Nephron (organoid): ENCODE measurements around the gene EEF1G.
"Not testable (repeated sequence)": the region's sequence is repeated elsewhere in the genome, so short reads cannot be mapped to it uniquely, and the experiment has no call there.

Source experiments
- H3K27ac Mint-ChIP-seq, 3 experiments: 2 replicates each; pipeline ENCODE4 v1.8.0; 2020; ENCODE audit warnings: mixed read lengths in 3 of 3, mild to moderate bottlenecking in 2 of 3, moderate library complexity in 1 of 3
- H3K27me3 Mint-ChIP-seq: 2 replicates; pipeline ENCODE4 v1.8.0; 2021; ENCODE audit warnings: low read depth, mild to moderate bottlenecking, moderate library complexity, mixed read lengths
- H3K36me3 Mint-ChIP-seq: 2 replicates; pipeline ENCODE4 v1.8.0; 2020; ENCODE audit warnings: low read depth, mixed read lengths
- H3K4me1 Mint-ChIP-seq: 2 replicates; pipeline ENCODE4 v1.8.0; 2020; ENCODE audit warnings: mixed read lengths
- H3K4me3 Mint-ChIP-seq, 3 experiments: 2 replicates each; pipeline ENCODE4 v1.8.0; 2020; ENCODE audit warnings: mild to moderate bottlenecking in 3 of 3, mixed read lengths in 3 of 3, moderate library complexity in 2 of 3
- H3K9me3 Mint-ChIP-seq: 2 replicates; pipeline ENCODE4 v1.8.0; 2020; ENCODE audit warnings: mixed read lengths
- TF ChIP-seq, protein P1 (sequence below), 3 experiments: fragments of 200-600 bp; sonication (generic); IDR thresholded peaks; one replicate each; pipeline ENCODE4 v1.5.0; 2021; ENCODE audit warnings: antibody characterized with exemption in 3 of 3; ENCODE audit not compliant: unreplicated experiment in 3 of 3

The EEF1G gene, protein sequence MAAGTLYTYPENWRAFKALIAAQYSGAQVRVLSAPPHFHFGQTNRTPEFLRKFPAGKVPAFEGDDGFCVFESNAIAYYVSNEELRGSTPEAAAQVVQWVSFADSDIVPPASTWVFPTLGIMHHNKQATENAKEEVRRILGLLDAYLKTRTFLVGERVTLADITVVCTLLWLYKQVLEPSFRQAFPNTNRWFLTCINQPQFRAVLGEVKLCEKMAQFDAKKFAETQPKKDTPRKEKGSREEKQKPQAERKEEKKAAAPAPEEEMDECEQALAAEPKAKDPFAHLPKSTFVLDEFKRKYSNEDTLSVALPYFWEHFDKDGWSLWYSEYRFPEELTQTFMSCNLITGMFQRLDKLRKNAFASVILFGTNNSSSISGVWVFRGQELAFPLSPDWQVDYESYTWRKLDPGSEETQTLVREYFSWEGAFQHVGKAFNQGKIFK

GRCh38 chr11:62573592-62574362 is at the start of gene EEF1G:
TSS of gene EEF1G (minus strand) at chr11:62573891. CDS start at chr11:62573842, 49 bp downstream.
- Mint-ChIP-seq H3K27me3 (no peaks in the 10 kb centered on the region), H3K36me3 (peaks cover 59% of the 10 kb centered on the region), H3K27ac (peak within 1 kb of the TSS; percentile 97 to 99 (median 97)), H3K4me3 (peak within 1 kb of the TSS; percentile 97 to 100 (median 97)), H3K9me3 (no peaks in the 10 kb centered on the region), H3K4me1 (peaks cover 56% of the 10 kb centered on the region)
- TF ChIP-seq, protein P1, sequence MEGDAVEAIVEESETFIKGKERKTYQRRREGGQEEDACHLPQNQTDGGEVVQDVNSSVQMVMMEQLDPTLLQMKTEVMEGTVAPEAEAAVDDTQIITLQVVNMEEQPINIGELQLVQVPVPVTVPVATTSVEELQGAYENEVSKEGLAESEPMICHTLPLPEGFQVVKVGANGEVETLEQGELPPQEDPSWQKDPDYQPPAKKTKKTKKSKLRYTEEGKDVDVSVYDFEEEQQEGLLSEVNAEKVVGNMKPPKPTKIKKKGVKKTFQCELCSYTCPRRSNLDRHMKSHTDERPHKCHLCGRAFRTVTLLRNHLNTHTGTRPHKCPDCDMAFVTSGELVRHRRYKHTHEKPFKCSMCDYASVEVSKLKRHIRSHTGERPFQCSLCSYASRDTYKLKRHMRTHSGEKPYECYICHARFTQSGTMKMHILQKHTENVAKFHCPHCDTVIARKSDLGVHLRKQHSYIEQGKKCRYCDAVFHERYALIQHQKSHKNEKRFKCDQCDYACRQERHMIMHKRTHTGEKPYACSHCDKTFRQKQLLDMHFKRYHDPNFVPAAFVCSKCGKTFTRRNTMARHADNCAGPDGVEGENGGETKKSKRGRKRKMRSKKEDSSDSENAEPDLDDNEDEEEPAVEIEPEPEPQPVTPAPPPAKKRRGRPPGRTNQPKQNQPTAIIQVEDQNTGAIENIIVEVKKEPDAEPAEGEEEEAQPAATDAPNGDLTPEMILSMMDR (IDR thresholded peaks at IDR 0.05; ENCODE audit: unreplicated experiment in 3 of 3) = no peak

DNA sequence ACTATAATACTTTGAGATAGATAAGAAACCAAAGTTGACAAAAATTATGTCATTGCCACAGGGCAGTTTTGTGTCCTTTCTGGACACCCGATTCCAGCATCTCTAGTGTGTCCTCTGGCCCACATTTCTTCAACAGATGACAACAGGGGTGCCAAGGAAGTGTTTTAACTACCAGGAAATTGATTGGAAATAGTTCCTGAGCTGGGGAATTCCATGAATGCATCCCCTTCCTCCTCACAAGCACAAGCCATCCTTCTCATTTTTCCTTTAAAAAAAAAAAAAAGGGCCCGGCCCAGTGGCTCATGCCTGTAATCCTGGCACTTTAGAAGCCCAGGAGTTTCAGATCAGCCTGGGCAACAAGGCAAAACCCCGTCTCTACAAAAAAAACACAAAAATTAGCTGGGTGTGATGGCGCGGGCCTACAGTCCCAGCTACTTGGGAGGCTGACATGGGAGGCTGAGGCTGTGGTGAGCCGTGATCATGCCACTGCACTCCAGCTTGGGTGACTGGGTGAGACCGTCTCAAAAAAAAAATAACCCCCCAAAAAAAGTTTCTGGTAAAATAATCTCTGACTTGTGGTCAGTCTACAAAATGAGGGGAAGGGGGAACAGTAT is 48.9 kb upstream of the EEF1G start:
- Mint-ChIP-seq H3K36me3 (peaks cover 31% of the 10 kb centered on the region), H3K27me3 (no peaks in the 10 kb centered on the region), H3K4me1 (peaks cover 21% of the 10 kb centered on the region), H3K4me3 (peak overlapping the region; percentile 79 to 91 (median 80)), H3K9me3 (no peaks in the 10 kb centered on the region), H3K27ac (peak overlapping the region; percentile 94 to 96 (median 95))
- TF ChIP-seq, protein P1 (IDR thresholded peaks at IDR 0.05; ENCODE audit: unreplicated experiment in 3 of 3) = no peak

DNA sequence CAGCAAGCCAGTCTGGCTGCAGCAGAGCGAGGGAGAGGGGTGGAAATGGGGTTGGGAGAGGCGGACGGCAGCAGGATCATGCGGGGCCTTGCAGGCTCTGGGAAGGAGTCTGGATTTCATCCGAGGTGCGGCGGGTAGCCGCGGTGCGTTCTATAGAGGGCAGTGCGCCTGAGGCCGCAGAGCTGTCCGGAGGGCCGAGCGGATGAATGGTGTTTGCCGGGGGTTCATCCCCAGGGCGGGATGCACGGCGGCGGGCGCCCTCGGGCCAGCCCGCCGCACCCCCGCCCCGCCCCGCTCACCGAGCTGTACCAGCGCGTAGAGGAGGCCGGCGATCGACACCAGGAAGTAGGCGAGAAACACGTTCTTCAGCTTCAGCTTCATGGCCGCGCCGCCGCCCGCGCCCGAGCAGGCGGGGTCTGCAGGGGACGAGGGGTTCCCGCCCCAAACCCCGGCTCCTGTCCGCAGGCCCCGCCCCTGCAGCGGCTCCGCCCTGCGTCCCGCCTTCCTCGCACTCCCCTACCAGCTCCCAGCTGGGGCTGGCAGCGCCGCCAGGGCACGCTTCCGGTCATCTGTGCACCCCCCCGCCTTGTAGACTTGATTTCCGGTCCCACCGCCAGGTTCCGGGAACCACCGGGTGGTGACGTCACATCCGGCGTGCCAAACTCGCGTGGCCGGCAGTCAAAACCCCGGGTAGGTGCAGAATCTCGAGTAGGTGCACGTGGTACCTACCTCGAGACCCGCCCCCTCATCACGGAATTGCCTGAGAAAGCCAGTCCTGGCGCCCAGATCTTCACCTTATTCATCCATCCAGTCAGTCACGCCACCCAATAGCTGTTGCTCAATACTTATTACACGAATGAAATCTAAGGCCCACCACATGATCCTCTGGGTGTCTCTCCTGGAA is 48.1 kb upstream of the EEF1G start, which contains the start of gene B3GAT3:
Gene B3GAT3 (minus strand): TSS at position 420 of the 904 bp plus-strand sequence. CDS start 39 bp downstream, at position 381.
- peak within 1 kb of the TSS; percentile 94 to 96 (median 96) for H3K27ac Mint-ChIP-seq
- H3K36me3 Mint-ChIP-seq = peaks cover 25% of the 10 kb centered on the region
- peak within 1 kb of the TSS; percentile 91 to 98 (median 96) for H3K4me3 Mint-ChIP-seq
- H3K27me3 Mint-ChIP-seq = no peaks in the 10 kb centered on the region
- TF ChIP-seq, protein P1 (IDR thresholded peaks at IDR 0.05; ENCODE audit: unreplicated experiment in 3 of 3) = no peak
- peaks cover 21% of the 10 kb centered on the region for H3K4me1 Mint-ChIP-seq
- no peaks in the 10 kb centered on the region for H3K9me3 Mint-ChIP-seq

DNA sequence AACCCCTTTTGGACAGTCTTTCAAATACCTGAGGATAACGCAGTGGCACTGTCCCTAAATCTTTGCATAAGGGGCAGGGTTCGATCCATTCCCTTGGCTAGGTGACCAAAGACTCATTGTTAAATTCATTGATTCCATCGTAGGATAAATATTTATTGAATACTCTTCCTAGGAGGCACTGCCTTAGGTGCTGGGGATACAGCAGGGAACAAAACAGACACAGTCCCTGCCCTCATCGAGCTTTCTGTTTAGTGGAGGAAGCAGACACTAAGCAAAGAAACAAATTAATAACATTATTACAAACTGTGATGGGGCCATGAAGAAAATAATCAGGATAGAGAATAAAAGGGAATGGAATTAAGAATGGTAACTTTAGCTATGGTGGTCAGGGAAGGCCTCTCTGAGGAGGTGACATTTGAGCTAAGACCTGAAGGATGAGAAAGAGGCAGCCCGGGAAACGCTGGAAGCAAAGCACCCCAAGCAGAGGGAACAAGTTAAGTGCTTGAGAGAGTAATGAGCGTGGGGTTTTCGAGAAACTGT is 47.4 kb upstream of the EEF1G start:
- Mint-ChIP-seq H3K27ac (peak overlapping the region; percentile 94 to 96 (median 95)), H3K9me3 (no peaks in the 10 kb centered on the region), H3K27me3 (no peaks in the 10 kb centered on the region), H3K4me3 (peak overlapping the region; percentile 91 to 98 (median 96)), H3K36me3 (peaks cover 19% of the 10 kb centered on the region), H3K4me1 (peaks cover 21% of the 10 kb centered on the region)
- TF ChIP-seq, protein P1 (IDR thresholded peaks at IDR 0.05; ENCODE audit: unreplicated experiment in 3 of 3) = no peak

- peaks cover 24% of the 10 kb centered on the region for H3K4me1 Mint-ChIP-seq
- H3K4me3 Mint-ChIP-seq, H3K27ac Mint-ChIP-seq, H3K27me3 Mint-ChIP-seq, H3K9me3 Mint-ChIP-seq: not testable (repeated sequence)
- peaks cover 11% of the 10 kb centered on the region for H3K36me3 Mint-ChIP-seq
These were observed 43.3 kb upstream of the EEF1G start for GRCh38 chr11:62616957-62617356.
